ENCODE measurements around the gene CENPM.

The CENPM gene

GRCh38 chr22:41892721-41893120 lies 54.2 kb downstream of the CENPM start:
- DNase-seq = no peak

GRCh38 chr22:41891407-41891806 lies 55.5 kb downstream of the CENPM start:
- DNase-seq = no peak
